ENCODE measurements around the gene CEBPZOS.

Gene CEBPZOS

DNA sequence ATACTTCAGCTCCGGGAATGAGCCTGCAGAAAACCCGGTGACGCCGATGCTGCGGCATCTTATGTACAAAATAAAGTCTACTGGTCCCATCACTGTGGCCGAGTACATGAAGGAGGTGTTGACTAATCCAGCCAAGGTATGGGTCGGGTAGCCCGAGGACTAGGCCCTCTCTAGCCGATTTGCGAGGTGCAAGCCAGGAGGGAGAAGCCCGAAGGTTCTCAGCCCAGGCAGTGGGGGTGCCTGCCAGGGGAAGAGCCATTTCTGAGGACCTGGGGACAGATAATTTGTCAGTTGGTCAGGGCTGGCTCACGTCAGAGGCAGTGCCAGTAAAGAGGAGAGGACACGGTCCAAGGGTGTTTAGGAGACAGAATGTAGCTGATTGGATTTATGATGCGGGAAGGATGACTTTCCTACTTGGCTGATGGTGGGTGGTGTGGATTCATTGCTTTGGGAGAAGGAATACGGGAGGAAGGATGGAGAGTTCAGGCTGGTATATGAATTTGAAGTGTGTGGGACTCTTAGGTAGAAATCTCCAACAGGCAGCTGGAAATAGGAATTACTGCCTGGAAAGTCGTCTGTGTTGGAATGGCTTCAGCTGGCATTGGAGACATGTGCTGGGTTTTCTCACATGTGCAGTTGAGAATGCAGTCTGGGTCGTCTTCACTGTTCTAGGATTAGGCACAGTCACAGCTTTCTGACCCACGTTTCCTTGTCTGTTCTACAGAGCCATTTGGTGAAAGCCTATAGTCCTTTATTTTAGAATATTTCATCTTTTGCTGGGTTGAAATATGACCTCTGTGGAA is 36.0 kb downstream of the CEBPZOS start:
- DNase-seq (ENCODE audit: low spot score): peak; percentile 66

GRCh38 chr2:37243435-37243834 is 47.1 kb downstream of the CEBPZOS start:
- DNase-seq (ENCODE audit: low spot score): no peak

DNA sequence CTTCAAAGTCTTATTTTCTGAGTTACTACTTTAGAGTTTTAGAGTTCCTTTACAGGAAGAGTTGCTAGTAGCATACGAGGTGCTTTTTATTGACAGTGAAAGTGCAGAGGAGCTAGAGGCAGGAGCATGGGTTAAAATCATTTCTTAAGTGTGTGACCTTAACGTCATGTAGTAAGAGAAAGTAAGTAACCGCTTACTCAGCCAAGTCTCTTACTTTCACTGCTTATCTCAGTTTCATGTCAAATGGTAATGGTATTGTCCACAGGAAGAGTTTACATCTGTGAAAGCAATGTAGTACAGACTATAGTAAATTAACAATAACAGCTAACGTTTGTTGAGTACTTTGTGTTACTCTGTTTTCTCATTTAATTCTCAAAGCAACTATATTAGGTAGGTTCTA is 47.7 kb downstream of the CEBPZOS start:
- DNase-seq (ENCODE audit: low spot score): no peak

DNA sequence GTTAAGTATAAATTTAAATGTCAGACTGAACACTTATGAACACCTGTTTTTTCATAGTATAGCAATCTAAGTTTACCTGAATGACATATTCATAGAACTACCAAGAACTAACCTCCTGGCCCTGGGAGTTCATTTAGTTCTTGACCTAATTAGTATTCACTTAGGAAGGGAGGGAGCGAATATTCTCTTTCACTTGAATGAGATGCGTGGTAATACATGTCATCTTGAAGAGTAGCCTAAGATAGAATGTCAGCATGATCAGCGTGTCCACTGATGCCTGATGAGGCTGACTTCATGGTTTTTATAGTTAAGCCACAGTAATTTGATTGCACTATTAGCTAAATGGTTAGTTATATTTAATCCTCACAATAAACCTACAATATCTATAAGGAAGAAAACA is 48.5 kb downstream of the CEBPZOS start:
- DNase-seq (ENCODE audit: low spot score): no peak

DNA sequence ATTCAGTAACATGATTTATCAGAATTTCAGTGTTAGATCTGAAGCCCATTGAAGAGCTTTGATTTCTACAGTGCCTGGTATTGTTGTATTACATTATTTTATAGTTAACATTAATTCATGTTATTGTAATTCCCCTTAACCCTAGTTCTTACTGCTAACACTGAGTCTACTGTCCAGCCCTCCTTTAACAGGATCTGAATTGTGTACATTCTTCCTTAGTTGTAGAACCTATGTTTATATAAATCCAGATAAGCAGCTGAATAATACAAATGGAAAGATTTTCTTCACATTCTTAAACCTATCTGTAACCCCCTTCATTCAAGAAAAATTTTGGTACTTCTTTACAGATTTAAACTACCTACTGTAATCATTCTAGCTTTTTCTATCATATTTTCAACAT is 49.9 kb downstream of the CEBPZOS start:
- DNase-seq (ENCODE audit: low spot score): no peak

DNA sequence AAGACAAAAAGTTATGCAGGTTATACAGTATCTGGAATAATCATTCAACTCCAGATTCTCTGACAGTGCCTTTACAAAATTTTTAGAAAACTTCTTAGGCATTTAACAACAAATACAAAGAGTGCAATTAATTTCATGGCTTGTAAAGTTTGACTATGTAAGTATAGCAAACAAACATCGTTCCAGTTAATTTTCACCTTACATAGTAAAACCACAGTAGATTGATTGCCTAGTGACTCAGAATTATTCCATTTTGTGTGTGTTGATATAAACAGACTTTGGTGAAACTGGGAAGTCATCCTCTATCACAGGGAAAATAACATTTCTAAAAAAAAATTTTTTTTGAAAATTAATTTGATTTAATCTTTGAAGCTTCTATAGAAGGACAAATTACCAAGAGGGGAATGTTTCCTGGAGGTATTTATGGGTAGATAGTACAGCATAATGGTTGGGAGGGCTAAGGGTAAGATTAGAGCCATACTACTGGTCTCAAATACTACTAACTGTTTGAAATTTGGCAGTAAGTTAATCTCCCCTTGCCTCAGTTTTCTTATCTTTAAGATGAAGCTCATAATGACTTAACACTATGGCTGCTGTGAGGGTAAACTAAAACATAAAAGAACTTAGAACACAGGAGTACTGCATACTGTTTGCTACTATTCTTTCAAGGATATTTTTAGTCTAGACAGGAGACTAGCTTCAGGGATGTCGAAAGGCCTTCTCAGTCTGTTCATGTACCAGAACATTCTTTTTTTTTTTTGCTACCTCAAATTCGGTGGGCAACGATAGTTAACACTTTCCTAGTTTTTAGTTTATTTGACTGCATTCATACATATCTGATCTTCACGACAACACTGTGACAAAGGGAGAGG is 54.8 kb downstream of the CEBPZOS start:
- no peak for DNase-seq (ENCODE audit: low spot score)
